ELF-1 (cell line): ENCODE measurements around the gene HOXA3.

Experiments used
- DNase-seq: peaks from one replicate; pipeline ENCODE4 v3.0.0-alpha.2; 2016; ENCODE audit warnings: low read depth, low spot score

The HOXA3 gene

GRCh38 chr7:27115221-27116026, 37.0 kb downstream of the HOXA3 start:
- DNase-seq, result peak; percentile 87

- DNase-seq, result no peak
Measured at GRCh38 chr7:27114881-27115220, 37.5 kb downstream of the HOXA3 start.

GRCh38 chr7:27113991-27114769, 38.2 kb downstream of the HOXA3 start:
- DNase-seq, result peak; percentile 56

- peak; percentile 93 for DNase-seq
Measured at GRCh38 chr7:27112955-27113949, 39.1 kb downstream of the HOXA3 start.

GRCh38 chr7:27112361-27112760, 40.0 kb downstream of the HOXA3 start:
- DNase-seq, result no peak

- peak; percentile 50 for DNase-seq
Measured at GRCh38 chr7:27111751-27112277, 40.6 kb downstream of the HOXA3 start.

DNA sequence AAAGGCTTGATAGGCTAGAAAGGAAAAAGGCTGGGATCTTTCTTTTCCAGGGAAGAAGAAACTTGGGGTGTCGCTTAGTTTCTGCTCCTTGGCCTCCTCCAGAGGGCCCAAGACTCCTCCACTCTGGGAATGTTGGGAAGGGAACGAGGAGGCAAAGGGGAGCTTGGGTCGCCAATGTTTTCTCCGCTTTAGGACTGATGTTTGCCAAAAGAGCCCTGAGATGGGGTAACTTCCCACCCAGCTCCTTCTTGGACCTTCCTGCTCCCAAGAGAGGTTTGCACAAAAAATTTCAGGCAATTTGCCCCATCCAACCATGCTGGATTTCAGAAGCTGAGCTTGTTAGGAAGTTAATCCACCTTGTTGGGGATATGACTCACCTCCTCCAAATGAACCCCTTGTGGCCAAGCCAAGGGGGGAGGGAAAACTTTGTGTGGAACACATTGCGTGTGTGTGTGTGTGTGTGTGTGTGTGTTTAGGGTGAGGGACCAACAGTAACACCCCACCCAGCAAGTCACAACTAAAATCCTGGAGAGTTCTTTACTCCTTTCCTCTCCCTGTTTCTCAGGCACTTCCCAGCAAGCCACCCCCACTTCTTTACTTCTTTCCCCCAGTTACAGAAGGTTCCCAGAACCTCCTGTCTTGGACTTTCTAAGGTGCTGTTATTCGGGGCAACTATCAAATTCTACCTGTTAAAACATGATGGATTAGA, 41.2 kb downstream of the HOXA3 start:
- DNase-seq, result peak; percentile 31

GRCh38 chr7:27110186-27111031, 42.0 kb downstream of the HOXA3 start:
- peak; percentile 89 for DNase-seq

GRCh38 chr7:27109466-27110185, 42.8 kb downstream of the HOXA3 start:
- DNase-seq, result peak; percentile 2

- DNase-seq, result peak; percentile 87
Measured at GRCh38 chr7:27108390-27109127, 43.8 kb downstream of the HOXA3 start.

DNA sequence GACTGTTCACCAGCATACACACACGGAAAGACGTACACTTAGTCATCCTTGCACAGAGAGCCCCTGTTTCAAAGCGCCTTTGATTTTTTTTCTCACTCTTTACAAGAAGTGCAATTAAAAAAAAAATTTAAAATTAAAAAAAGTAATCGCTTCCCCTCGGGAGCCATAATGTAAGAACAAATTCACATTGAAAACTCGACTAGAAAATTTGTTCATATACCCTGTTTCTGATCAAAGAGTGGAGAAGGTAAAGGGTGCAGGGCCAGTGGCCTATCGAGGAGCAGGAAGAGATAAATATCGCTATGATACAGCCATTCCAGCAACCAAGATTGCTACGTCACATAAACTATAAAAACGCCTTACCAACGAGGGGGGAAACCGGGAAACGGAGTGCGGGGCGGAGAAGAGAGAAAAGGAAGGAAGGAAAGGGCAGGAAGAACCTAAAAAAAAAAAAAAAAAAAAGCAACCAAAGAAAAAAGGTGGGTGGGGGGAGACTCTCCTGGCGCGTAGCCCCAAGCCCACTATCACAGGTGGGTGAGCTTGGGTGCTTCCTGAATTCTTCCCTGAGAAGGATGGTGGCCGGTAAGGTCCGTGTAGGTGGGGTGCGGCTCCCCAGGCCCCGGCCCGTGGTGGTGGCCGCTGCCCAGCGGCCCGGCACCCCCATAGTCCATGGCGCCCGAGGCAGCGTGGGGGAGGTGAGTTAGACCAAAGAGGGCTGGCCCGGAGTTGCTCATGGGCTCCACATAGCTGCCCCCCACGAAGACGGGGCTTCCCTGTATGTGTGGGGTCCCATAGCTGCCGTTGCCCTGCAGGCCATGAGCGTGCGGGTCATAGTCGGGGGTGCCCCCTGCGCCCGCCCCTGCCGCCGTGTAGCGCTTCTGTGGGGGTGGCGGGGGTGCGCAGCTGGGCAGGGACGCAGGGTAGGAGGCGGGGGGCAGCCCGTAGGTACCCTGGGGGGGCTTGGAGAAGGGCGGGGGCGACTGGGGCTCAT, 44.7 kb downstream of the HOXA3 start:
- peak; percentile 5 for DNase-seq

DNA sequence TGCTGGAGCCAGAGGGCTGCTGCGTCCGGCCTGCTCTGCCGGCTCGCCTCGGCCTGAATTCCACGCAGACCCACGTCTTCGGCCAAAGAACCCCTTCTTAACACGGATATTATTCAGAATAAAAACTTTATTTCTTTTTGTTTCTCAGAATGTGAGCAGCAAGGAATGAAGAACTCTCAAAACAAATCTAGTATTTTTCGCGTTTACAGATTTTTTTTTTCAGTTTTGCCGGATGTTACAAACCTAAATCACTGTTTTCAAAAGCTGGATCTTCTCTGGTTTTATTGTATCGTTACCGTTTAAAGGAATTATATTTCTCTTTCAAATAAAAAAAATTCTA, 45.5 kb downstream of the HOXA3 start:
- DNase-seq, result no peak

DNA sequence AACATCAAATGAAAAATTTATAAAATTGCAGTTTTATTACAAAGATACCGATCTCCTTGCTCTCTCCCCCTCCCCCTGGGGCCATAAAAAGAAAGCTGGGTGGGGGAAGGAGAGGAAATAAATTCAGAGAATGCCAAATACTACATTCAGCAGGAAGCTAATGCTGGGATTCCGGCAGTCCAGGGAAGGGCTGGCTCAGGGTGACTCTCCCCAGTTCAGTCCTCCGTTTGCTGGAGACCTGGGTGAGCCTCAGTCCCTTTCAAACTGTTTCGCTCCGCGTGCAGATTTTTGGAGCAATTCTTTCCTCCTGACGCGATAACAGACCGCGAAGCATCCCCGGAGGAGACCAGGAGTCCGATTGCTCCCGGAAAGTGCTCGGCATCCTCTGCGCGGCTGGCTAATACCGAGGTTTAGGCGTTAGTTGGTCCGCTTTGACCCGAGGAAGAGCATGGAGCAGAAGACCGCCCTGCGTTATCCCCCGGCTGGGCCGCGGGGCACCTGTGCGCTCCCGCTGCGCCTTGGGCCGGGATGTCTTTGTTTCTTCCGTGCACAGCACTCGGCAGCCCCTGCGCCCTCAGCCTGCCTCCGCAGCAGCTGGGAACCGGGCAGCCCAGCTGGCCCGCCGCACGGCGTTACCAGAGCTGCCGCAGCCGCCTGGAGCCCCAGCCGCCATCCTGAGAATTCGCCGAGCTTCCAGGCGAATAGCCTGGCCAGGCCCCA, 46.0 kb downstream of the HOXA3 start:
- peak; percentile 91 for DNase-seq

- DNase-seq, result peak; percentile 16
Measured at GRCh38 chr7:27105301-27106031, 46.9 kb downstream of the HOXA3 start.

GRCh38 chr7:27104341-27105058, 47.9 kb downstream of the HOXA3 start:
- peak; percentile 53 for DNase-seq
